IPS-20b (cell line): ENCODE results near the gene SLC7A8.

Experiments
- H3K27ac ChIP-seq: one replicate; pipeline ENCODE4 v1.5.1; 2013; ENCODE audit warnings: low read length
- H3K27me3 ChIP-seq: 2 replicates; pipeline ENCODE4 v1.6.1; 2013; ENCODE audit warnings: mild to moderate bottlenecking, low read length, inconsistent platforms; ENCODE audit not compliant: insufficient read depth
- H3K36me3 ChIP-seq: 2 replicates; pipeline ENCODE4 v1.6.1; 2013; ENCODE audit warnings: low read depth, mild to moderate bottlenecking, inconsistent platforms, low read length, moderate library complexity; ENCODE audit not compliant: insufficient read depth
- H3K4me1 ChIP-seq: 2 replicates; pipeline ENCODE4 v1.6.1; 2013; ENCODE audit warnings: mild to moderate bottlenecking, control low read depth, inconsistent platforms, low read length, moderate library complexity; ENCODE audit not compliant: insufficient read depth
- H3K4me3 ChIP-seq: 2 replicates; pipeline ENCODE4 v1.5.1; 2013; ENCODE audit warnings: mild to moderate bottlenecking, low read length, inconsistent platforms
- H3K9ac ChIP-seq: 2 replicates; pipeline ENCODE4 v1.6.1; 2013; ENCODE audit warnings: low read depth, mild to moderate bottlenecking, inconsistent platforms, low read length, moderate library complexity
- H3K9me3 ChIP-seq: 2 replicates; pipeline ENCODE4 v1.6.1; 2013; ENCODE audit warnings: mild to moderate bottlenecking, low read depth, low read length, inconsistent platforms; ENCODE audit not compliant: insufficient read depth

Gene SLC7A8

DNA sequence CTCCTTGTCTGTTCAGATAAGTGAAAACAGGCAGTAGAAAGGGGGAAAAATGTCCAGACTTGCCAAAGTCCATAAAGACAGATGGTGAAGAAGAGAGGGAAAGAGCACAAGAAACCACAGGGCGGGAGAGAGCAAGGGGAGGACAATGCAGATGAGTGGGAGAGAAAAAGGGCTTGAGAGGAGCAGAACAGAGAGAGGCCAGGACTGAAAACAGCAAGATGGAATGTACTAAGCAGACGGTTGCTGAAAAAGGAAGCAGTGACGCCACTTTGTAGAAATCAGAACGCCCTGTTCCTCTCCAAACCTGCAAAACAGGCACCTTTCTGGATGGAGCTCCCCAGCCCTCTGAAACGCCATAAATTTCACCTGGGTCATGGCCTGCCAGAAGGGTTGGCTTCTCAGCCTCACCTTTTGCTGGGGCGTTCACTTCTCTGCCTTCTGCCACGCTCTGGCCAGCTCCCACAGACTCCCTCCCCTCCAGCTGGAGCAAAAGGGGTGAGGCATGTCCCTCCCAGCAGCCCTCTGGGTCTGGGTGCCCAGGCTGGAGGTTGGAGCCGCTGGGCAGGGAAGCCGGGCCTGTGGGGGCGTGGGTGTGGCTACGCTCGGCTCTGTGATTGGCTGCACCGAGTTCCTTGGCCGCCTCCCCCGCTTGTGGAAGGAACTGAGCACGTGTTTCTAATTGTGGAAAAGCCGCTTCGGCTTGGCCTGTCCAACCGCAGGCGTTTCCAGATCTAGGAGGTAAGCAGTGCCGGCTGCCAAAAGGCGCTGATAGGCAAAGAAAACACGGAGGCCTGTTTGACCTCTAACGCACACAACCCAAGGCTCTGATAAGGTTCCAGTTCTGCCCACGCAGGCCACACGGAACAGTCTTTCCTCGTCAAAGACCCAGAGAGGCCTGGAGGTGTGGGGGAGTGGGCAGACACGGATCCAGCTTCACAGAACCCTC is 29.3 kb downstream of the SLC7A8 start:
- Histone ChIP-seq H3K9ac (no peak overlapping the region; the same call in 1 of the 2 replicates), H3K9me3 (no peaks in the 10 kb centered on the region), H3K27ac (no peak overlapping the region), H3K36me3 (peaks cover 55% of the 10 kb centered on the region), H3K4me3 (no peak overlapping the region), H3K4me1 (peaks cover 15% of the 10 kb centered on the region; the same call in 1 of the 2 replicates), H3K27me3 (no peaks in the 10 kb centered on the region)

DNA sequence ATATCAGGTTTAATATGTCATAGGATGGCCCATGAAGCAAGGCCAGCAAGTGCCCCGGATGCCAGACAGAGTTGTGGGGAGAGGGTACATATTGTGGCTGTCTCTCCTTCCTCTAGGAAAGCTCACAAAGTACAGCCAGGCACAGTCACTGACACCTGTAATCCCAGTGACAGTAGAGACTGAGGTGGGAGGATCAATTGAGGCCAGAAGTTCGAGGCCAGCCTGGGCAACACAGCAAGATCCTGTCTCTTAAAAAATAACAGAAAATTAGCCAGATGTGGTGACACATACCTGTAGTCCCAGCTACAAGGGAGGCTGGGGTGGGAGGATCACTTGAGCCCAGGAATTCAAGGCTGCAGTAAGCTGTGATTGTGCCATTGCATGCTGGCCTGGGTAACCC is 32.1 kb downstream of the SLC7A8 start:
- H3K4me3 ChIP-seq, result no peak overlapping the region

GRCh38 chr14:23149745-23150144 is 33.7 kb downstream of the SLC7A8 start:
- no peaks in the 10 kb centered on the region for H3K27me3 ChIP-seq
- H3K4me3 ChIP-seq, result no peak overlapping the region
- peaks cover 6% of the 10 kb centered on the region; the same call in 1 of the 2 replicates for H3K4me1 ChIP-seq
- H3K27ac ChIP-seq, result no peak overlapping the region
- H3K9me3 ChIP-seq, result no peaks in the 10 kb centered on the region
- no peak overlapping the region for H3K9ac ChIP-seq
- H3K36me3 ChIP-seq, result peaks cover 58% of the 10 kb centered on the region

More for the DNA sequence above, 32.1 kb downstream of the SLC7A8 start:
- Histone ChIP-seq H3K9ac (no peak overlapping the region), H3K36me3 (peaks cover 52% of the 10 kb centered on the region), H3K9me3 (no peaks in the 10 kb centered on the region), H3K27me3 (no peaks in the 10 kb centered on the region), H3K27ac (no peak overlapping the region), H3K4me1 (peaks cover 12% of the 10 kb centered on the region; the same call in 1 of the 2 replicates)

GRCh38 chr14:23148591-23149249 is 34.7 kb downstream of the SLC7A8 start:
- no peak overlapping the region for H3K27ac ChIP-seq
- H3K9me3 ChIP-seq, result no peaks in the 10 kb centered on the region
- no peaks in the 10 kb centered on the region for H3K27me3 ChIP-seq
- H3K9ac ChIP-seq, result no peak overlapping the region
- 0 out of 2 replicates have a peak, but pooled peaks cover 6% of the 10 kb centered on the region for H3K4me1 ChIP-seq
- no peak overlapping the region for H3K4me3 ChIP-seq
- H3K36me3 ChIP-seq, result peaks cover 66% of the 10 kb centered on the region

DNA sequence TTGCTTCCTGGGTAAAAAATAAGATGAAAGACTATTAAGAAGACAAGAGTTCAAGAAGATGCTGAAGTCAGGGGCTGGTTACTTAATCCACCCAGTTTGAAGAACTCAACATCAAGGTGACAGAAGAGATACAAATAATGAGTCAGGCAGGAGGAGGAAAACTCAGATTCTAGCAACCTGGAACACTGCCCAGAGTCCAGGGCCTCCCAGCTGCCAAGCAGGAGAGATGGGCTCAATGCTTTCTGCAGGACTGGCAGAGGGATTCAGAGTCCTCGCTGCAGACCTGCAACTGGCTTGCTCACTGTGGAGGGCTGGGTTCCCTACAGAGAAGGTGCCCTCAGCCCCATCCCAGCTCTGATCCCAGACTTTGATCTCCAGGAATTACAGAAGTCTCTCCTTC is 35.8 kb downstream of the SLC7A8 start:
- peaks cover 76% of the 10 kb centered on the region for H3K36me3 ChIP-seq
- 0 out of 2 replicates have a peak, but pooled peaks cover 6% of the 10 kb centered on the region for H3K4me1 ChIP-seq
- H3K27ac ChIP-seq, result no peak overlapping the region

GRCh38 chr14:23146980-23147379 is 36.5 kb downstream of the SLC7A8 start:
- peaks cover 83% of the 10 kb centered on the region for H3K36me3 ChIP-seq
- H3K4me3 ChIP-seq, result no peak overlapping the region
- 0 out of 2 replicates have a peak, but pooled peaks cover 6% of the 10 kb centered on the region for H3K4me1 ChIP-seq
- H3K27me3 ChIP-seq, result no peaks in the 10 kb centered on the region
- H3K9ac ChIP-seq, result no peak overlapping the region
- H3K27ac ChIP-seq, result no peak overlapping the region
- H3K9me3 ChIP-seq, result no peaks in the 10 kb centered on the region

More for the DNA sequence above, 35.8 kb downstream of the SLC7A8 start:
- Histone ChIP-seq H3K4me3 (no peak overlapping the region), H3K9ac (no peak overlapping the region), H3K9me3 (no peaks in the 10 kb centered on the region), H3K27me3 (no peaks in the 10 kb centered on the region)

DNA sequence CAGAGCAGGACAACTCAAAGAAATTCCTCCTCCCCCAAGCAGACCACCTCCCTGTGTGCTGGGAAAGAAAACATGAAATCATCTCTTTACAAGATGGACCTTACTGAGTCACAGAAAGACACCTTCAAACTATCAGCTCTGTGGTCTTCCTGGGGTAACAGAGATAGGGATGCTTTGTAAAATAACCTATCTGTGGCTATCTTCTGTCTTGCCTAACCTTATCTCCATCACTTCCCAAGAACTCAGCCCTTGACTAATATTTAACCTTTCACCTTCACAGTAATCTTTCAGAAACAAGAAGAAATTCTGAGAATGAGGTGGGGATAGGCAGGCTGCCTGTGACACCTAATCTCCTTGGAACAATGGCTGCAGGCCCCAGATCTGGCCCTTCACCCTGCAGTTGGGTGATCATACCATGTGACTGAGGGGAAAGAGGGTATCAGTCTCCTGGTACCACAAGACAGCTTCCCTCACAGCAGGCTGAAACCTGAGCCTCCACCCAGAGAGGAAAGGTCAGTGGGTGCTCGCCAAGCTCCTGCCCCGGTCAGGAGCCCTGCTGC is 37.0 kb downstream of the SLC7A8 start:
- Histone ChIP-seq H3K27me3 (no peaks in the 10 kb centered on the region), H3K9ac (no peak overlapping the region), H3K36me3 (peaks cover 84% of the 10 kb centered on the region), H3K4me1 (0 out of 2 replicates have a peak, but pooled peaks cover 6% of the 10 kb centered on the region), H3K4me3 (no peak overlapping the region), H3K27ac (no peak overlapping the region), H3K9me3 (no peaks in the 10 kb centered on the region)

- Histone ChIP-seq H3K4me1 (0 out of 2 replicates have a peak, but pooled peaks cover 6% of the 10 kb centered on the region), H3K36me3 (peaks cover 83% of the 10 kb centered on the region), H3K9ac (no peak overlapping the region), H3K9me3 (no peaks in the 10 kb centered on the region), H3K27me3 (no peaks in the 10 kb centered on the region), H3K4me3 (no peak overlapping the region), H3K27ac (no peak overlapping the region)
Measured at GRCh38 chr14:23145794-23146350, 37.6 kb downstream of the SLC7A8 start.

GRCh38 chr14:23143911-23144310 is 39.5 kb downstream of the SLC7A8 start:
- H3K27ac ChIP-seq, result no peak overlapping the region
- H3K4me1 ChIP-seq, result 0 out of 2 replicates have a peak, but pooled peaks cover 6% of the 10 kb centered on the region
- peaks cover 83% of the 10 kb centered on the region for H3K36me3 ChIP-seq
- H3K9me3 ChIP-seq, result no peaks in the 10 kb centered on the region
- no peak overlapping the region for H3K4me3 ChIP-seq
- no peak overlapping the region for H3K9ac ChIP-seq
- no peaks in the 10 kb centered on the region for H3K27me3 ChIP-seq

GRCh38 chr14:23142826-23143225 is 40.6 kb downstream of the SLC7A8 start:
- 0 out of 2 replicates have a peak, but pooled peaks cover 6% of the 10 kb centered on the region for H3K4me1 ChIP-seq
- H3K4me3 ChIP-seq, result no peak overlapping the region
- no peaks in the 10 kb centered on the region for H3K27me3 ChIP-seq
- H3K36me3 ChIP-seq, result peaks cover 84% of the 10 kb centered on the region
- H3K27ac ChIP-seq, result no peak overlapping the region
- no peaks in the 10 kb centered on the region for H3K9me3 ChIP-seq
- H3K9ac ChIP-seq, result no peak overlapping the region

DNA sequence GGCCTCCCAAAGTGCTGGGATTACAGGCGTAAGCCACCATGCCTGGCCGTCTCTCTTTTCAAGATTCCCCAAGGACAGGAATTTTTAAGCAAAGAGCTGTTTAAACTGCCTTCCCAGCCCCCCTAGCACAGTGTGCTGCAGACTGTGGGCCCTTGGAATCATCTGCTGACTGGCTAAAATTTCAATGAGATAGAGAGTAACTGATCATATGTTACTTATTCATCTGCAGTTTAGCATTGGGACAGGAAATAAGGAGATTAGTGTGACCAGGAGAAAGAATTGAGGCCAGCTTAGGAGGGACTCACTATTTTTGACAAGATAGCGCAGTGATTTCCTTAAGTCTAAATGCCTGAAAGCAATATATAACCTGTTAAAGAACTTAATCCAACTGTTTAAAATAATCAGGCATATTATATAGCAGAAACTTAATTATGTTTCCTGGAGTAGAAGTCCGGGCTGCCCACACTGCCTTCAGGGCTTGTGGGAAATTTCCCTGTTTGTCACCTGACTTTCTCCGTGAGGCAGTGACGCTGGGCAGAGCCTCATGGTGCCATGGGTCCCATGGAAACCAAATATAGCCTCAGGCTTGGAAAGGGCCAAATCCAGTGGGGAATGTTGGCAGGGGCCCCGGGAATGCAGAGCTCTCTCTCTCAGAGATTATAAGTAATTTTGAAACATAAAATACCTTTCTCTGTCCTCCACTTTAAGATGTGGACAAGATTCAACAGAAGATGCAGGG is 41.6 kb downstream of the SLC7A8 start:
- no peak overlapping the region for H3K4me3 ChIP-seq
- H3K9me3 ChIP-seq, result no peaks in the 10 kb centered on the region
- H3K36me3 ChIP-seq, result peaks cover 84% of the 10 kb centered on the region
- H3K9ac ChIP-seq, result no peak overlapping the region
- H3K27ac ChIP-seq, result no peak overlapping the region
- H3K27me3 ChIP-seq, result no peaks in the 10 kb centered on the region
- H3K4me1 ChIP-seq, result 0 out of 2 replicates have a peak, but pooled peaks cover 6% of the 10 kb centered on the region
